ENCODE measurements around the gene LPP. TPM values are rescaled to one million over a fixed set of nuclear protein-coding genes. Genes with fewer than 3 reads are reported as not detected.

The LPP gene
- total and polyA plus RNA-seq, 10 of the 15 experiments (the other 5 are each of a cell fraction or from before 2014, with no cell fraction given): under 0.01 to 0.62 (median 0.03) TPM

DNA sequence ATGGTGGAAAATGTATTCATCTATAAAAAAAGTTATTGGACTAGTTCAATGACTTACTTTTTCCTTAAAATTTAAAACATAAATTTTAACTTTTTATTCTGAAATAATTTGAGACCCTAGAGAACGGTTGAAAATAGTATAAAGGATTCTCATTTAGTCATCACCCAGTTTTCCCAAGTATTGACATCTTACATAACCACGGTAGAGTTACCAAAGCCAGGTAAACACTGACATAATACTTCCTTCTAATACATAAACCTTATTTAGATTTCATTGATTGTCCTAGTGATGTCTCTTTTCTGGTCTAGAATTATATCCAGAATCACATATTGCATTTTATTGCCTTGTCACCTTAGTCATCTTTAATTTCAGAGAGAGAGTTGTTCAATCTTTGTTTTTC lies 319.1 kb downstream of the LPP start:
- ChIA-PET RAD21 (ENCODE audit: unreplicated experiment) (no interaction called here), CTCF (no interaction called here), SMC1A (ENCODE audit: uncharacterized antibody, unreplicated experiment) (no interaction called here), POLR2A (no interaction called here)
- DNase-seq (ENCODE audit: low read depth, low spot score) (no peak), FAIRE-seq (no peak), ATAC-seq (no peak)
- no peaks in the 10 kb centered on the region; the same call in 2 of the 3 replicates for H3K9me3 ChIP-seq (replicated peaks; ENCODE audit: control insufficient read depth, insufficient read depth, low read length)
- no peaks in the 10 kb centered on the region for H3K4me1 ChIP-seq (ENCODE audit: control insufficient read depth, insufficient read depth, low read length)
- peaks cover 0 to 3% of the 10 kb centered on the region in 2 experiments; a peak in 2 of 4 replicates for H3K27me3 ChIP-seq (replicated peaks in 1 of 2; ENCODE audit: control insufficient read depth in 2 of 2, insufficient read depth in 2 of 2, low read length in 1 of 2)
- TF ChIP-seq ZNF384 (IDR thresholded peaks at IDR 0.05; ENCODE audit: borderline replicate concordance, low read depth, low read length) (no peak), BHLHE40 (IDR thresholded peaks at IDR 0.05; ENCODE audit: borderline replicate concordance in 1 of 2, low read depth in 2 of 2, low read length in 1 of 2) (no peak), MEF2A (IDR thresholded peaks at IDR 0.05; ENCODE audit: insufficient read depth, low read depth, low read length) (no peak), HDGF (IDR thresholded peaks at IDR 0.05) (no peak), SMARCA5 (IDR thresholded peaks at IDR 0.05) (no peak), FOS (IDR thresholded peaks at IDR 0.05; ENCODE audit: borderline replicate concordance, extremely low read depth, insufficient read length) (no peak), SUPT20H (IDR thresholded peaks at IDR 0.05; ENCODE audit: borderline replicate concordance, control insufficient read depth, low read depth, low read length) (no peak), HDAC6 (IDR thresholded peaks at IDR 0.05; ENCODE audit: unreplicated experiment) (no peak), POU2F2 (IDR thresholded peaks at IDR 0.05; ENCODE audit: borderline replicate concordance, low read depth, low read length) (no peak), EP300 (IDR thresholded peaks at IDR 0.05; ENCODE audit: borderline replicate concordance in 1 of 2, control insufficient read depth in 1 of 2, low read depth in 2 of 2, low read length in 2 of 2) (no peak), E4F1 (IDR thresholded peaks at IDR 0.05; ENCODE audit: borderline replicate concordance, partially characterized antibody) (no peak), SPI1 (IDR thresholded peaks at IDR 0.05; ENCODE audit: borderline replicate concordance, insufficient read depth, low read depth, low read length) (no peak), PML (IDR thresholded peaks at IDR 0.05; ENCODE audit: low read length) (no peak), LARP7 (IDR thresholded peaks at IDR 0.05) (no peak), EED (IDR thresholded peaks at IDR 0.05; ENCODE audit: low read depth) (no peak)
- TF ChIP-seq, protein P1, sequence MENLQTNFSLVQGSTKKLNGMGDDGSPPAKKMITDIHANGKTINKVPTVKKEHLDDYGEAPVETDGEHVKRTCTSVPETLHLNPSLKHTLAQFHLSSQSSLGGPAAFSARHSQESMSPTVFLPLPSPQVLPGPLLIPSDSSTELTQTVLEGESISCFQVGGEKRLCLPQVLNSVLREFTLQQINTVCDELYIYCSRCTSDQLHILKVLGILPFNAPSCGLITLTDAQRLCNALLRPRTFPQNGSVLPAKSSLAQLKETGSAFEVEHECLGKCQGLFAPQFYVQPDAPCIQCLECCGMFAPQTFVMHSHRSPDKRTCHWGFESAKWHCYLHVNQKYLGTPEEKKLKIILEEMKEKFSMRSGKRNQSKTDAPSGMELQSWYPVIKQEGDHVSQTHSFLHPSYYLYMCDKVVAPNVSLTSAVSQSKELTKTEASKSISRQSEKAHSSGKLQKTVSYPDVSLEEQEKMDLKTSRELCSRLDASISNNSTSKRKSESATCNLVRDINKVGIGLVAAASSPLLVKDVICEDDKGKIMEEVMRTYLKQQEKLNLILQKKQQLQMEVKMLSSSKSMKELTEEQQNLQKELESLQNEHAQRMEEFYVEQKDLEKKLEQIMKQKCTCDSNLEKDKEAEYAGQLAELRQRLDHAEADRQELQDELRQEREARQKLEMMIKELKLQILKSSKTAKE (IDR thresholded peaks at IDR 0.05; ENCODE audit: low read depth, poor library complexity, severe bottlenecking): no peak
- TF ChIP-seq, protein P2, sequence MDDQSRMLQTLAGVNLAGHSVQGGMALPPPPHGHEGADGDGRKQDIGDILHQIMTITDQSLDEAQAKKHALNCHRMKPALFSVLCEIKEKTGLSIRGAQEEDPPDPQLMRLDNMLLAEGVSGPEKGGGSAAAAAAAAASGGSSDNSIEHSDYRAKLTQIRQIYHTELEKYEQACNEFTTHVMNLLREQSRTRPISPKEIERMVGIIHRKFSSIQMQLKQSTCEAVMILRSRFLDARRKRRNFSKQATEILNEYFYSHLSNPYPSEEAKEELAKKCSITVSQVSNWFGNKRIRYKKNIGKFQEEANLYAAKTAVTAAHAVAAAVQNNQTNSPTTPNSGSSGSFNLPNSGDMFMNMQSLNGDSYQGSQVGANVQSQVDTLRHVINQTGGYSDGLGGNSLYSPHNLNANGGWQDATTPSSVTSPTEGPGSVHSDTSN (IDR thresholded peaks at IDR 0.05; ENCODE audit: insufficient replicate concordance, low read depth, low read length): no peak
- BruUV-seq (replicated peaks): no TSS peak
- no peak overlapping the region for H3K9ac ChIP-seq (ENCODE audit: control insufficient read depth, insufficient read depth, low read length)
- H2AFZ ChIP-seq (ENCODE audit: control insufficient read depth, low read depth, low read length): no peak overlapping the region
- no peaks in the 10 kb centered on the region for H3K36me3 ChIP-seq (ENCODE audit: control insufficient read depth in 2 of 2, insufficient read depth in 2 of 2, low read length in 1 of 2)
- intact Hi-C loops (cut with micrococcal nuclease; ENCODE audit: unreplicated experiment): no loop called here
- in situ Hi-C loops (cut with MboI): no loop called here
- no peaks in the 10 kb centered on the region for H3K79me2 ChIP-seq (ENCODE audit: control insufficient read depth, insufficient read depth, low read length)
- H4K20me1 ChIP-seq (ENCODE audit: control insufficient read depth, insufficient read depth): no peaks in the 10 kb centered on the region
- no peak overlapping the region for H3K27ac ChIP-seq (ENCODE audit: control insufficient read depth, insufficient read depth)
- WGBS (ENCODE audit: insufficient coverage, insufficient replicate concordance, low lambda C conversion rate, missing lambda C conversion rate): 24% methylated on average over 2 of the region's 2 CpGs
- no peak overlapping the region for H3K4me3 ChIP-seq
- no peak overlapping the region for H3K4me2 ChIP-seq (ENCODE audit: control insufficient read depth, insufficient read depth)

All from GM12878 (cell line).